Left colon (tissue), 2 donors: ENCODE data around the gene RTEL1. TPM values are rescaled to one million over a fixed set of nuclear protein-coding genes. Genes with fewer than 3 reads are reported as not detected.

Source experiments
- ATAC-seq: fragments of 200-7000 bp; cut with Tn5 transposase; one replicate; pipeline ENCODE4 v1.9.1; 2020; ENCODE audit warnings: mild to moderate bottlenecking, moderate library complexity
- DNase-seq, 2 donors: peaks; one replicate each; pipeline ENCODE4 v3.0.0-alpha.2; 2020
- intact Hi-C, 2 donors: fragments of 100-400 bp; cut with DNase I in 1 of 2; cut with micrococcal nuclease in 1 of 2; formaldehyde crosslinking; loops; one replicate each; pipeline versions ENCODE4 v1.11.2 to v1.14.0; 2022; cut with DNase I, micrococcal nuclease
- total RNA-seq, 2 donors: library from RNA; stranded (reverse); fragmentation: NEBNext Ultra II Directional; extraction: Animal tissue kit (Norgen Biotek cat#: 25700); gene quantifications; one replicate each; pipeline ENCODE4 v1.2.1, GENCODE V29; 2021
- donor health status: DM: no; HTN: no; CAD: no.
- donor health status: DM: yes; HTN: yes; CAD: no.

RTEL1 gene
- total RNA-seq, 2 donors from 2014 or later = 16.9 to 34.6 TPM

DNA sequence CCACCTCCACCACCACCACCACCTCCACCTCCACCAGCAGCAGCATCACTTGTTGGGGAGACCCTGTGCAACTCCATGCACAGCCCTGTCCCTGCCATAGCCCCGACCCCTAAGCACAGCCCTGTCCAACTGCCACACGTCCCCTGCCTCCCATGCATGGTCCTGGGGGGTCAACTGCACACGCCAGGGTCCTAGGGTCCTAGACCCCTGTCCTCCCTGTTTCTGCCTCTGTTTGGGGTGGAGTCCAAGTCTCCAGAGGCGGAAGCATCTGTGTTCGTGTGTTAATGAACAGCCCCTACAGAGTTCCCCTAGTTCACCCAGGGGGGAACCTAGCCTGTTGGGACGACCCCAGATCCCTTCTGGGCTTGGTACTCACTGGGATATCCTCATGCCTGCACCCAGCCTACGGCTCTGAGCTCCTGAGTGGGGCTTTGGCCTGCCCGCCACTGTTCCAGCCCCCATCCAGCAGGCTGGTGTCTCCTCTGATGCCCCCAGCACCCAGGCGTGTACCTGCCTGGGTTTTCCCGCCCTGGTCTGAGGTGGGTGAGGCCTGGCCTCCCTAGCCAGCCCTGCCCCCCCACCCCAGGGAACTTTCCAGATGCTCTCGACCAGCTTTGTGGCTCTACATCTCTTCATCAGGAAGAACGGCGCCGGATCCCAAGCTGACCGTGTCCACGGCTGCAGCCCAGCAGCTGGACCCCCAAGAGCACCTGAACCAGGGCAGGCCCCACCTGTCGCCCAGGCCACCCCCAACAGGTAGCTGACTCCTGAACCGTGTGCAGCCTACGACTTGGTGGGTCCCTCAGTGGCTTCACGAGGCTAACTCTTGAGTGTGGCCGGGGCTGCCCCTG is 35.8 kb downstream of the RTEL1 start:
- intact Hi-C loops = no loop called here
- no peak for DNase-seq
- no peak for ATAC-seq

DNA sequence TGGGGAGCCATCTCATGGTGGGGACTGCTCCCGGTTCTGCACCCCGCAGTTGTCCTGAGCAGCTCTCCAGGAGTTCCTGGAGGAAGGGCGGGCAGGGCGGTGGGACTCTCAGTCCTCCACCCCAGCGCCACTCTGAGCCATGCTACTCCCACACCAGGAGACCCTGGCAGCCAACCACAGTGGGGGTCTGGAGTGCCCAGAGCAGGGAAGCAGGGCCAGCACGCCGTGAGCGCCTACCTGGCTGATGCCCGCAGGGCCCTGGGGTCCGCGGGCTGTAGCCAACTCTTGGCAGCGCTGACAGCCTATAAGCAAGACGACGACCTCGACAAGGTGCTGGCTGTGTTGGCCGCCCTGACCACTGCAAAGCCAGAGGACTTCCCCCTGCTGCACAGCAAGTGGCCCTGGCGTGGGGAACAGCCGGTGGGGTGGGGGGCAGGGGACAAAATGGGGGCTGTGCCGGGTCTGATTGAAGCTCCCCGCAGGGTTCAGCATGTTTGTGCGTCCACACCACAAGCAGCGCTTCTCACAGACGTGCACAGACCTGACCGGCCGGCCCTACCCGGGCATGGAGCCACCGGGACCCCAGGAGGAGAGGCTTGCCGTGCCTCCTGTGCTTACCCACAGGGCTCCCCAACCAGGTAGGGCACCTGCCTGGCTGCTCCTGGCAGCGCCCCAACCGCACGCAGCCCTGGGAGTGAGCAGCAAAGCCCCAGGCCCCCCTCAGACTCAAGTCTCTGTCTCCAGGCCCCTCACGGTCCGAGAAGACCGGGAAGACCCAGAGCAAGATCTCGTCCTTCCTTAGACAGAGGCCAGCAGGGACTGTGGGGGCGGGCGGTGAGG is 36.7 kb downstream of the RTEL1 start:
- ATAC-seq (no peak), DNase-seq (no peak)
- intact Hi-C loops = no loop called here

DNA sequence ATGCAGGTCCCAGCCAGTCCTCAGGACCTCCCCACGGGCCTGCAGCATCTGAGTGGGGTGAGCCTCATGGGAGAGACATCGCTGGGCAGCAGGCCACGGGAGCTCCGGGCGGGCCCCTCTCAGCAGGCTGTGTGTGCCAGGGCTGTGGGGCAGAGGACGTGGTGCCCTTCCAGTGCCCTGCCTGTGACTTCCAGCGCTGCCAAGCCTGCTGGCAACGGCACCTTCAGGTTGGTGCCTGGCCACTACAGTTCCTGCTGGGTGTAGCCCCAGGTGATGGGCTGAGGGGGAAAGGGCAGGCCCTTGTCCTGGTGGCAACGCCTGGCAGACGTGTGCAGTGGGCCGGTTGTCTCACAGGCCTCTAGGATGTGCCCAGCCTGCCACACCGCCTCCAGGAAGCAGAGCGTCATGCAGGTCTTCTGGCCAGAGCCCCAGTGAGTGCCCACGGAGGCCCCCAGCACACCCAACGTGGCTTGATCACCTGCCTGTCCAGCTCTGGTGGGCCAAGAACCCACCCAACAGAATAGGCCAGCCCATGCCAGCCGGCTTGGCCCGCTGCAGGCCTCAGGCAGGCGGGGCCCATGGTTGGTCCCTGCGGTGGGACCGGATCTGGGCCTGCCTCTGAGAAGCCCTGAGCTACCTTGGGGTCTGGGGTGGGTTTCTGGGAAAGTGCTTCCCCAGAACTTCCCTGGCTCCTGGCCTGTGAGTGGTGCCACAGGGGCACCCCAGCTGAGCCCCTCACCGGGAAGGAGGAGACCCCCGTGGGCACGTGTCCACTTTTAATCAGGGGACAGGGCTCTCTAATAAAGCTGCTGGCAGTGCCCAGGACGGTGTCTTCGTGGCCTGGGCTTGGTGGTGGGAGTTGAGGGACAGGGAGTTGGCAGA is 37.6 kb downstream of the RTEL1 start:
- intact Hi-C loops = no loop called here
- ATAC-seq (no peak), DNase-seq (no peak)

DNA sequence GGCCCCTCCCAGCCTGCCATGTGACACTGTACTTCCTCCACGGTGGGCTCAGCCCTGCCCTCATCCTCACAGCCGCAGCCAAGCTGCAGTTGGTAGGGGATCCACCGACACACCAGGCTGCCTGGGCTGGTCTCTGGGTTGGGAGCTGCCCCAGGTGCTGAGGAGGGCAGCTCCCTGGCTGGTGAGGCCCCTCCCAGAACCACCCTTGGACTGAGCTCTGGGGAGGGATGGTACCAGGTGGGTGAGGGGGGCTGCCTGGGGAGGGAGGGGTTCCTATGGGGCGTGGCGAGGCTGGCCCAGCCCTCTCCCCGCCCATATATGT is 38.2 kb downstream of the RTEL1 start:
- intact Hi-C loops = no loop called here
- ATAC-seq = peak; percentile 62
- peak in 1 of 2 donors; percentile 66 for DNase-seq

DNA sequence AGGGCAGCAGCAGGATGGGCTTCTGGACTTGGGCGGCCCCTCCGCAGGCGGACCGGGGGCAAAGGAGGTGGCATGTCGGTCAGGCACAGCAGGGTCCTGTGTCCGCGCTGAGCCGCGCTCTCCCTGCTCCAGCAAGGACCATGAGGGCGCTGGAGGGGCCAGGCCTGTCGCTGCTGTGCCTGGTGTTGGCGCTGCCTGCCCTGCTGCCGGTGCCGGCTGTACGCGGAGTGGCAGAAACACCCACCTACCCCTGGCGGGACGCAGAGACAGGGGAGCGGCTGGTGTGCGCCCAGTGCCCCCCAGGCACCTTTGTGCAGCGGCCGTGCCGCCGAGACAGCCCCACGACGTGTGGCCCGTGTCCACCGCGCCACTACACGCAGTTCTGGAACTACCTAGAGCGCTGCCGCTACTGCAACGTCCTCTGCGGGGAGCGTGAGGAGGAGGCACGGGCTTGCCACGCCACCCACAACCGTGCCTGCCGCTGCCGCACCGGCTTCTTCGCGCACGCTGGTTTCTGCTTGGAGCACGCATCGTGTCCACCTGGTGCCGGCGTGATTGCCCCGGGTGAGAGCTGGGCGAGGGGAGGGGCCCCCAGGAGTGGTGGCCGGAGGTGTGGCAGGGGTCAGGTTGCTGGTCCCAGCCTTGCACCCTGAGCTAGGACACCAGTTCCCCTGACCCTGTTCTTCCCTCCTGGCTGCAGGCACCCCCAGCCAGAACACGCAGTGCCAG is 38.7 kb downstream of the RTEL1 start, which contains the start of gene TNFRSF6B:
TSS of gene TNFRSF6B (plus strand) at position 25 of the 729 bp plus-strand sequence. CDS start at position 141, 116 bp downstream.
- ATAC-seq (peak; percentile 20), DNase-seq (no peak)
- intact Hi-C loops = no loop called here

DNA sequence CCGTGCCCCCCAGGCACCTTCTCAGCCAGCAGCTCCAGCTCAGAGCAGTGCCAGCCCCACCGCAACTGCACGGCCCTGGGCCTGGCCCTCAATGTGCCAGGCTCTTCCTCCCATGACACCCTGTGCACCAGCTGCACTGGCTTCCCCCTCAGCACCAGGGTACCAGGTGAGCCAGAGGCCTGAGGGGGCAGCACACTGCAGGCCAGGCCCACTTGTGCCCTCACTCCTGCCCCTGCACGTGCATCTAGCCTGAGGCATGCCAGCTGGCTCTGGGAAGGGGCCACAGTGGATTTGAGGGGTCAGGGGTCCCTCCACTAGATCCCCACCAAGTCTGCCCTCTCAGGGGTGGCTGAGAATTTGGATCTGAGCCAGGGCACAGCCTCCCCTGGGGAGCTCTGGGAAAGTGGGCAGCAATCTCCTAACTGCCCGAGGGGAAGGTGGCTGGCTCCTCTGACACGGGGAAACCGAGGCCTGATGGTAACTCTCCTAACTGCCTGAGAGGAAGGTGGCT is 39.3 kb downstream of the RTEL1 start:
- intact Hi-C loops = no loop called here
- ATAC-seq (peak; percentile 4), DNase-seq (no peak)

DNA sequence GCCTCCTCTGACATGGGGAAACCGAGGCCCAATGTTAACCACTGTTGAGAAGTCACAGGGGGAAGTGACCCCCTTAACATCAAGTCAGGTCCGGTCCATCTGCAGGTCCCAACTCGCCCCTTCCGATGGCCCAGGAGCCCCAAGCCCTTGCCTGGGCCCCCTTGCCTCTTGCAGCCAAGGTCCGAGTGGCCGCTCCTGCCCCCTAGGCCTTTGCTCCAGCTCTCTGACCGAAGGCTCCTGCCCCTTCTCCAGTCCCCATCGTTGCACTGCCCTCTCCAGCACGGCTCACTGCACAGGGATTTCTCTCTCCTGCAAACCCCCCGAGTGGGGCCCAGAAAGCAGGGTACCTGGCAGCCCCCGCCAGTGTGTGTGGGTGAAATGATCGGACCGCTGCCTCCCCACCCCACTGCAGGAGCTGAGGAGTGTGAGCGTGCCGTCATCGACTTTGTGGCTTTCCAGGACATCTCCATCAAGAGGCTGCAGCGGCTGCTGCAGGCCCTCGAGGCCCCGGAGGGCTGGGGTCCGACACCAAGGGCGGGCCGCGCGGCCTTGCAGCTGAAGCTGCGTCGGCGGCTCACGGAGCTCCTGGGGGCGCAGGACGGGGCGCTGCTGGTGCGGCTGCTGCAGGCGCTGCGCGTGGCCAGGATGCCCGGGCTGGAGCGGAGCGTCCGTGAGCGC is 39.9 kb downstream of the RTEL1 start:
- ATAC-seq = no peak
- intact Hi-C loops = no loop called here
- DNase-seq = no peak

DNA sequence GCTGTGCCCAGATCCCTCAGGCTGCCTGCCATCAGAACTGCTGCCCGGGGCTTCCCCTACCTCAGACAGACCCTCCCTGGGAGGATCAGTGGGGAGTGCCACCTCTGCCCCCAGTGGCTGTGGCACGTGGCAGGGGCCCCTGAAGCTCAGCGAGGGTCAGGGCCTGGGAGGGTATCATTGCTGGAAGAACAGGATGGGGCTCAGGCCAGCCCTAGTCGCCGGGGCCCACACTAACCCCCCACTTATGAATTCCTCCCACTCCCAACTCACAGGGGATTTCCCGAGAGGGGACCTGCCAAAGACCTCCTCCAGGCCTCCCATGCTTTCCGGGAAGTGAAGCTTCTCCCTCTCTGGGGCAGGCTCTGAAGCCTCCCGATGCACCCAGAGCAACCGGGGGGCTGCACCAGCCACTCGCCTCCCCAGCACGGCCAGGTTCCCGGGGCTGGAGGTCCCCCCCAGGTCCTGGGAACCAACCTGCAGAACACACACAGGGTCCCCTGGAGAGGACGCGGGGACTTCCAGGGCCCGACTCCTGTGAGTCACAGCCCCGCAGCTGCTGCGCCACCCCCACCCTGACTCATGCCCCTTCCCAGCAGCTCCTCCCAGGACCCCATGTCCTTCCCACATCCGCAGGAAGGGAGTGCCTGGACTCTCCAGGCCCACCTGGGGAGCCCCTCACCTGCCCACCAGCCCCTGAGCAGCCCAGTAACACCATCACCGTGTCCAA is 40.8 kb downstream of the RTEL1 start:
- ATAC-seq (no peak), DNase-seq (no peak)
- intact Hi-C loops = no loop called here

DNA sequence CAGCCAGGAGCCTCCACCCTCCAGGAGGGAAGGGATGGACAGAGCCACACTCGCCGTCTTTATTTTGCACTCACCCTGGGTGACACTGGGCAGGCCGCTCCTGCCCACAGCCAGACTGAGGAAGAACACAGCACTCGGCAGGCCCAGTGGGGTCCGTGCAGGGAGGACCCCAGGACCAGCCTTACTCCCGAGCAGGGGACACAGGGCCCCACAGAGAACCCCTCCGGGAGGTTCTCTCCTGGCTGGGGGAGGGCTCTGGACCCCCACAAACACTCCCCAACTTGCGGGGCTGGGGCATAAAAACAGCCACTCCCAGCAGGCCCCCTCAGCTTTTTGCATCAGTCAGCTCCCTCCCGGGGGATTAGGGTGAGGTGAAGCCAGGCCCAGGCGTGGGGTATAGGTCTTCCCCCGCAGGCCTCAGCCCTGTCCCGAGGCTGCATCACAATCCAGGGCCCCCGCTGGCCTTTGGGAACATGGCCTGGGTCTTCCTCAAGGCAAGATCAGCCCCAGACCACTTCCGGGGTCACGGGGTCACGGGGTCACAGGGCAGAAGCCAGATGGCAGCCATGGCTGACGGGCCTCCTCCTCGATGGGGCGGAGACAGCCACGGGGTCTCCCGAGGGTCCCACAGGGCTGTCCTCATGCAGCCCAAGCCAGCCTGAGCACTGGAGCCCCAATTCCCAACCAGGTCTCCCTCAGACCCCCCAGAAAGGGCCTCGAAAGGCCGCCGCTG is 41.5 kb downstream of the RTEL1 start:
- intact Hi-C loops = no loop called here
- no peak for ATAC-seq

DNA sequence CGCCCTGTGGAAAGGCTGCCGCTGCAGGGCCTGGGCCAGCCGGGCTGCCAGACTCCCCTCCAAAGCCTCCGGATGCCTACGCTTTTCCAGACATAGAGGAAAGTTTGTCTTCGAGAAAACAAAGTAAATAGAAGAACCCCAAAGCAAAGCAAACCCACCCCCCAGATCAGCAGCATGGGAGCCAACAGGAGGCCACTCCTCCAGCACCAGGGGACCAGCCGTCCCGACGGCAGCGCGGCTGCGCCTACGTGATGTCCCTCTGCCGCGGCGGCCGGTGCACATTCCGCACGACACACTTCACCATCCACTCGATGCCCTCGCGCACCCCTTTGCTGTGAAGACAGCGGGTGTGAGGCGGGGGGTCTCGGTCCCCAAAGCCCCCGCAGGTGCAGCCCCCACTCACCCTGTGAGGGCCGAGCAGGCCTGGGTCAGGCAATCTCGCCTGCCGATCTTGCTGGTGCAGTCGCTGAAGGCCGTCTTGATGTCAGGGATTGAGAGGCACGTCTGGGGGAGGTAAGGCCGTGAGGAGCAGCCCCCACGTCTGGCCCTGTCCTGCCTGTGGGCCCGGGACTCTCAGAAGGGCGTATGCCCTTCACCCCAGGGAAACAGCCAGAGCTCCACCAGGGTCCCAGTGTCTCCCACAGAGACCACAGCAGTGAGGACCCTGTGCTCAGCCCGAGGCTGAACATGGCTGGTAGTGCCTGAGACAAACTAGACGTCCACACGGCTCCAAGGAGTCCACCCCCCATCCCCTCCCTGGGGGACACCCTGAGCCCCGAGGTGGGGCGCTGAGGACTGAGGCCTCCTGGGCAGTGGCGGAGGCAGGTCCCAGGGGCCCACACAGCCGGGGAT is 42.3 kb downstream of the RTEL1 start:
- intact Hi-C loops = no loop called here
- DNase-seq = no peak
- no peak for ATAC-seq

More for the DNA sequence above, 41.5 kb downstream of the RTEL1 start:
- DNase-seq = no peak

DNA sequence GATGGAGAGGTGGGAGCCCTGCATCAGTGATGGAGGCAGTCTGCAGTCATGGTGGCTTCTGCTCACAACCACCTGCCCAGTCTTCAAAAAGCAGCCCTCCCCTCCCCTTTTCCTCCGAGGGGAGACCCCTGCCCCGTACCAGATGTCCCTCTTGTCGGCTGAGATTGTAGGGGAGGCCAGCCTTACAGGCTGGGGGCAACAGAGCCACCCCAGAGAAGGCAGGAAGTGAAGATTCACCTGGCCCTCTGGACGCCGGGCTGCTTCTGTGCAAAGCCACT is 42.9 kb downstream of the RTEL1 start:
- ATAC-seq (no peak), DNase-seq (no peak)
- intact Hi-C loops = no loop called here

DNA sequence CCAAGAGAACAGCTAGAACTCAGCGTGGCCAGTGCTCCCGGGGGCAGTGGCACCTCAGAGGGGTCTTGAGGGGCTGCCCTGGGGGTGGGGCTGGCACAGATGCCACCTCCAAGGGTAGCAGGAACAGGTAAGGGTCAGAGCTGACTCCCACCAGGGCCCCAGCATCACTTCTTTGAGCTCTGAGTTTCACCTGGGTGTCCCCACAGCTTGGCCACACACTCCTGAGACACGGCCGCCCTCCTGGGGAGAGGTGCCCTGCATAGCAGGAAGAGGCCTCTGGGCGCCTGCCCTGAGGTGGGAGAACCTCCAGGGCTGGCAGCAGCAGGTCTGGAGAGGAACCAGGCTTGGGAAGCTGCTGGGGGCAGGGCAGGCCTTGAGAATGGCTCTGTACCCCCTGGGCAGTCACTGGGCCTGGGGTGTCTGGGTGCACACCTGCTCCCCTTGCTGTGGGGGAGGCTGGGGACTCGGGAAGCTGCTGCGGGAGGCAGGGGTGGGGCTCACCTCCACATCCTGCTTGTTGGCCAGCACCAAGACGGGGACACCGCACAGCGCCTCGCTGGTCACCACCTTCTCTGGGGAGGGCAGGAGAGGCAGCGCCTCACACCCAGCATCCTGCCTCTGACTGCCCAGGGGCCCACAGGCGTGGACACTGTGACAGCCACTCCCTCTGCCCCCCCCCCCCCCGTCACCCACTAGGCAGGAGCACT is 43.4 kb downstream of the RTEL1 start:
- ATAC-seq = no peak
- intact Hi-C loops = no loop called here
- no peak for DNase-seq

DNA sequence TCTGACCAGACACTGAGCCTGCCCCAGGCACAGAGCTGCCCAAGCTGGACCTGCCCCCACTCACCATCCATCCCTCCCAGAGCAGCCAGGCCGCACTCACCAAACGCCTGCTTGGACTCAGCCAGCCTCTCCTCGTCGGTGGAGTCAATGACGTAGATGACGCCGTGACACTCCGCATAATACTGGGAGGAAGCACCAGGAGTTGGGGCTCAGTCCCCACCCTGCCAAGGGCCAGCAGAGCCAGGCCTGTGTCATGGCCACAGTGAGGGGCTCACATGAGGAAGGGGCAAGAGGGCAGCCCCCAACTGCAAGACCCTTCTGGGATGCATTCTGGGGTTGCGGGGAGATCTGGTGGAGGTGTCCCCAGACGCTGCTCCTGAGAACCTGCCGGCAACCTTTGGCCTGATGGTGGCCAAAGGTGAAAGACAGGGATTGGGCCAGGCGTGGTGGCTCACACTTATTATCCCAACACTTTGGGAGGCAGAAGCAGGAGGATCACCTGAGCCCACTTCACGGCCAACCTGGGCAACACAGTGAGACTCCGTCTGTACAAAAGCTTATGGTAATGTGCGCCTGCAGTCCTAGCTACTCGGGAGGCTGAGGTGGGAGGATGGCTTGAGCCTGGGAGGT is 44.0 kb downstream of the RTEL1 start:
- ATAC-seq = no peak
- intact Hi-C loops = no loop called here
- no peak for DNase-seq

DNA sequence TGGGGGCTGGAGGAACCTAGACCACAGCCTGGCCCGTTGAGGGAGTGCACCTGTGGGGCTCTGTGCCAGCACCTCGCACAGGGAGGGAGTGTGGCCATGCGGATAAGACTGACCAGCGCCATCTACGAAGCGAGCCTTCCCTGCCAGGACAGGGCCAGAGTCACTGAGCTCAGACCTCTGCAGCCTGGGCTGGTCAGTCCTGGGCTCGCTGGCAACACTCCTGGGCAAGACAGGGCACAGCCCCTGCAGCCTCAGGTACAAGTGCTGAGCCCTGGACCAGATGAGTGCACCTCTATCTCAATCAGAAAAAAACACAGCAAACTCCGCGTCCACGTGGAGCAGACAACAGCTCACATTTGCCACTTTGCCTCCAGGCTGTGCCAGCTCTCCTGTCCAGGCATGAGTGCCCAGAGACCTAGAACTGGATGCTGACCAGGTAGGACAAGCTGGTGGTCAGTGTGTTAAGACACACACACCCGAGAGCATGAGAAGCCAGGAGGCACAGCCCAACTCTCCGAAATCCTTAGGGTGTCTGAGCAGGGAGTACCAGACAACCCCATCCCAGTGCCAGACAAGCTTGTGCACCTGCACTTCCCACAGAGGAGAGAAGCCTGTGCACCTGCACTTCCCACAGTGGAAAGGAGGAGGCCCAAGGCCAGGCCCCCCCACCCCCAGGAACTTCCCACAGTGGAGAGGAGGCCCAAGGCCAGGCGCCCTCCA is 44.8 kb downstream of the RTEL1 start:
- no peak for ATAC-seq
- intact Hi-C loops = no loop called here
- DNase-seq = no peak
